ENCODE data around the gene PRDM16. TPM values are rescaled to one million over a fixed set of nuclear protein-coding genes. Genes with fewer than 3 reads are reported as not detected.
"Not testable (repeated sequence)": the region's sequence is repeated elsewhere in the genome, so short reads cannot be mapped to it uniquely, and the experiment has no call there.

The PRDM16 gene
- total RNA-seq, 1 experiment from 2014 or later: 0.17 TPM

DNA sequence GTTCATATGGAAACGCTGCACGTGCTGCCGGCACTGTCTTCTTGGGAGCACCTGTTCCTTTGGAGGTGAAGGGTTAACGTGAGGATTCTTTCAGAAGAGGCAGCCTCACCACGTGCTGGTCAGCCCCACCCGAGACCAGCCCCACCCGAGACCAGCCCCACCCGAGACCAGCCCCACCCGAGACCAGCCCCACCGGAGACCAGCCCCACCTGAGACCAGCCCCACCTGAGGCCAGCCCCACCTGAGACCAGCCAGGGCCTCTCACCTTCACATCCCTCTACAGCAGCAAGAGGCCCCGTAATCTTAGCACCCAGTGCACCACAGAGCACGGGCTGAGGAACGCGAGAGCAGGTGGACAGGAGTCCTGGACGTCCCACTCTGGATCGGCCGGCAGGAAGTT, 18.0 kb downstream of the PRDM16 start:
- Histone ChIP-seq H3K79me2 (ENCODE audit: insufficient read depth, low read length) (no peaks in the 10 kb centered on the region), H2BK120ac (ENCODE audit: low read depth, low read length, poor library complexity, severe bottlenecking) (no peak overlapping the region), H2BK20ac (ENCODE audit: low read depth, low read length, poor library complexity, severe bottlenecking) (no peak overlapping the region), H2BK5ac (ENCODE audit: insufficient read length, low read length) (no peak overlapping the region), H2AK5ac (ENCODE audit: insufficient read length, low read length) (no peak overlapping the region), H3K56ac (ENCODE audit: insufficient read length, low read depth, low read length) (no peak overlapping the region), H2BK12ac (ENCODE audit: insufficient read length, low read depth, low read length) (no peak overlapping the region), H3K27me3 (ENCODE audit: insufficient read depth, low read length) (no peaks in the 10 kb centered on the region), H3K79me1 (ENCODE audit: insufficient read depth, low read depth, low read length, poor library complexity, severe bottlenecking) (no peaks in the 10 kb centered on the region), H2BK15ac (ENCODE audit: low read depth, low read length) (no peak overlapping the region), H3K9me3 (ENCODE audit: control insufficient read depth, low read depth, low read length) (no peaks in the 10 kb centered on the region), H3K4me2 (ENCODE audit: insufficient read depth, insufficient read length, low read length) (no peak overlapping the region), H3K23me2 (ENCODE audit: insufficient read length, low read depth, low read length, poor library complexity, severe bottlenecking) (no peaks in the 10 kb centered on the region), H3K4me1 (ENCODE audit: insufficient read depth, low read length) (no peaks in the 10 kb centered on the region), H4K5ac (ENCODE audit: insufficient read length, low read depth, low read length) (no peak overlapping the region), H2AFZ (ENCODE audit: low read length) (no peak overlapping the region), H3K18ac (ENCODE audit: insufficient read length, low read depth, low read length) (no peak overlapping the region), H3K27ac (ENCODE audit: insufficient read length, low read depth, low read length) (no peak overlapping the region), H4K91ac (ENCODE audit: insufficient read length, low read depth, low read length) (no peak overlapping the region), H3K4ac (ENCODE audit: low read depth, low read length) (no peak overlapping the region), H4K20me1 (ENCODE audit: control insufficient read depth, insufficient read depth, insufficient read length) (no peaks in the 10 kb centered on the region), H3K14ac (ENCODE audit: insufficient read depth, low read length) (no peak overlapping the region), H4K8ac (replicated peaks; ENCODE audit: insufficient read length, low read depth, low read length) (no peak overlapping the region), H3T11ph (ENCODE audit: low read length) (no peak overlapping the region), H3K23ac (ENCODE audit: insufficient read length, low read depth, low read length) (no peak overlapping the region), H3K9ac (ENCODE audit: extremely low read depth, insufficient read length, low read length) (no peak overlapping the region)
- Mint-ChIP-seq H3K27ac (no peak overlapping the region), H3K4me3 (no peak overlapping the region), H3K36me3 (ENCODE audit: insufficient read depth in 1 of 3, low read depth in 3 of 3) (no peaks in the 10 kb centered on the region), H3K9me3 (no peaks in the 10 kb centered on the region), H3K4me1 (peaks cover 0 to 3% of the 10 kb centered on the region in 2 experiments; a peak in 1 of 4 replicates), H3K27me3 (ENCODE audit: low read depth) (no peaks in the 10 kb centered on the region; the same call in 1 of the 2 replicates)
- DNase-seq: no peak
- TF ChIP-seq, protein P1, sequence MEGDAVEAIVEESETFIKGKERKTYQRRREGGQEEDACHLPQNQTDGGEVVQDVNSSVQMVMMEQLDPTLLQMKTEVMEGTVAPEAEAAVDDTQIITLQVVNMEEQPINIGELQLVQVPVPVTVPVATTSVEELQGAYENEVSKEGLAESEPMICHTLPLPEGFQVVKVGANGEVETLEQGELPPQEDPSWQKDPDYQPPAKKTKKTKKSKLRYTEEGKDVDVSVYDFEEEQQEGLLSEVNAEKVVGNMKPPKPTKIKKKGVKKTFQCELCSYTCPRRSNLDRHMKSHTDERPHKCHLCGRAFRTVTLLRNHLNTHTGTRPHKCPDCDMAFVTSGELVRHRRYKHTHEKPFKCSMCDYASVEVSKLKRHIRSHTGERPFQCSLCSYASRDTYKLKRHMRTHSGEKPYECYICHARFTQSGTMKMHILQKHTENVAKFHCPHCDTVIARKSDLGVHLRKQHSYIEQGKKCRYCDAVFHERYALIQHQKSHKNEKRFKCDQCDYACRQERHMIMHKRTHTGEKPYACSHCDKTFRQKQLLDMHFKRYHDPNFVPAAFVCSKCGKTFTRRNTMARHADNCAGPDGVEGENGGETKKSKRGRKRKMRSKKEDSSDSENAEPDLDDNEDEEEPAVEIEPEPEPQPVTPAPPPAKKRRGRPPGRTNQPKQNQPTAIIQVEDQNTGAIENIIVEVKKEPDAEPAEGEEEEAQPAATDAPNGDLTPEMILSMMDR (conservative IDR thresholded peaks at IDR 0.05): no peak
- WGBS (ENCODE audit: extremely low coverage, insufficient read length, low lambda C conversion rate): no CpG with 5 or more reads among the region's 17 CpGs

DNA sequence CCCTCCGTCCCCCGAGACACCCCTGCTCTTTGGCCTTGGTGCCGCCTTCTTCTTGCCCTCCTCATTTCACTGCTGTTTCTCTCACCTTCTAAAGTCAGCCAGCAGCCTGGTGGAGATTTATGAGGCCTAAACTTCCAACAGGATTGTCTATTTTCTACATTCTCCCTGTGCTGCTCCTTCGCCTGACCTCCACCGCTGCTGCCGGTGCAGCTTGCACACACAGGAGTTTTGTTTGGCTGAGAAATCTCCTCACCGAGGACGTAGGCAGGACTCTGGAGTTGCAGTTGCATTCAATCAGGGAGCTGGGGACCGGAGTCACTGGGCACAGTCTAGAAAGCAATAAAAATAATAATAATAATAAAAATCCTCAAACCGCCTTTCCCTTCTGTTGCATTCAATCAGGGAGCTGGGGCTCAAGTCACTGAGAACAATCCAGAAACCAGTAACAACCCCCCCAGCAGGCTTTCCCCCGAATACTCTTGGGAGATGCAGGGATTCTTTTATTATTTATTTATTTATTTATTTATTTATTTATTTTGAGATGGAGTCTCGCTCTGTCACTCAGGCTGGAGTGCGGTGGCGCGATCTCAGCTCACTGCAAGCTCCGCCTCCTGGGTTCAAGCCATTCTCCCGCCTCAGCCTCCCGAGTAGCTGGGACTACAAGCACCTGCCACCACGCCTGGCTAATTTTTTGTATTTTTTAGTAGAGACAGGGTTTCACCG, 19.1 kb downstream of the PRDM16 start:
- not testable (repeated sequence) for H3K23ac ChIP-seq (ENCODE audit: insufficient read length, low read depth, low read length); H4K8ac ChIP-seq (replicated peaks; ENCODE audit: insufficient read length, low read depth, low read length); H3K9ac ChIP-seq (ENCODE audit: extremely low read depth, insufficient read length, low read length); H2AFZ ChIP-seq (ENCODE audit: low read length); H3K4me2 ChIP-seq (ENCODE audit: insufficient read depth, insufficient read length, low read length); H3K9me3 ChIP-seq (ENCODE audit: control insufficient read depth, low read depth, low read length); H4K5ac ChIP-seq (ENCODE audit: insufficient read length, low read depth, low read length); H4K20me1 ChIP-seq (ENCODE audit: control insufficient read depth, insufficient read depth, insufficient read length); H3K27me3 Mint-ChIP-seq (ENCODE audit: low read depth); H2BK20ac ChIP-seq (ENCODE audit: low read depth, low read length, poor library complexity, severe bottlenecking); H2BK120ac ChIP-seq (ENCODE audit: low read depth, low read length, poor library complexity, severe bottlenecking); H2BK15ac ChIP-seq (ENCODE audit: low read depth, low read length); H3K56ac ChIP-seq (ENCODE audit: insufficient read length, low read depth, low read length); H3K4me3 Mint-ChIP-seq; H2BK5ac ChIP-seq (ENCODE audit: insufficient read length, low read length); H3K23me2 ChIP-seq (ENCODE audit: insufficient read length, low read depth, low read length, poor library complexity, severe bottlenecking); H3T11ph ChIP-seq (ENCODE audit: low read length); H3K9me3 Mint-ChIP-seq; H3K79me1 ChIP-seq (ENCODE audit: insufficient read depth, low read depth, low read length, poor library complexity, severe bottlenecking); H2AK5ac ChIP-seq (ENCODE audit: insufficient read length, low read length); H2BK12ac ChIP-seq (ENCODE audit: insufficient read length, low read depth, low read length); H3K27ac ChIP-seq (ENCODE audit: insufficient read length, low read depth, low read length); H3K4me1 Mint-ChIP-seq; H4K91ac ChIP-seq (ENCODE audit: insufficient read length, low read depth, low read length); H3K27me3 ChIP-seq (ENCODE audit: insufficient read depth, low read length); DNase-seq; H3K18ac ChIP-seq (ENCODE audit: insufficient read length, low read depth, low read length); H3K36me3 Mint-ChIP-seq (ENCODE audit: insufficient read depth in 1 of 3, low read depth in 3 of 3); H3K79me2 ChIP-seq (ENCODE audit: insufficient read depth, low read length); H3K27ac Mint-ChIP-seq; H3K4me1 ChIP-seq (ENCODE audit: insufficient read depth, low read length); H3K4ac ChIP-seq (ENCODE audit: low read depth, low read length); H3K14ac ChIP-seq (ENCODE audit: insufficient read depth, low read length)
- no CpG with 5 or more reads among the region's 20 CpGs for WGBS (ENCODE audit: extremely low coverage, insufficient read length, low lambda C conversion rate)

All from H9 (cell line).